Measurements from ENCODE around the gene SOCS2.

- TF ChIP-seq, protein P1, sequence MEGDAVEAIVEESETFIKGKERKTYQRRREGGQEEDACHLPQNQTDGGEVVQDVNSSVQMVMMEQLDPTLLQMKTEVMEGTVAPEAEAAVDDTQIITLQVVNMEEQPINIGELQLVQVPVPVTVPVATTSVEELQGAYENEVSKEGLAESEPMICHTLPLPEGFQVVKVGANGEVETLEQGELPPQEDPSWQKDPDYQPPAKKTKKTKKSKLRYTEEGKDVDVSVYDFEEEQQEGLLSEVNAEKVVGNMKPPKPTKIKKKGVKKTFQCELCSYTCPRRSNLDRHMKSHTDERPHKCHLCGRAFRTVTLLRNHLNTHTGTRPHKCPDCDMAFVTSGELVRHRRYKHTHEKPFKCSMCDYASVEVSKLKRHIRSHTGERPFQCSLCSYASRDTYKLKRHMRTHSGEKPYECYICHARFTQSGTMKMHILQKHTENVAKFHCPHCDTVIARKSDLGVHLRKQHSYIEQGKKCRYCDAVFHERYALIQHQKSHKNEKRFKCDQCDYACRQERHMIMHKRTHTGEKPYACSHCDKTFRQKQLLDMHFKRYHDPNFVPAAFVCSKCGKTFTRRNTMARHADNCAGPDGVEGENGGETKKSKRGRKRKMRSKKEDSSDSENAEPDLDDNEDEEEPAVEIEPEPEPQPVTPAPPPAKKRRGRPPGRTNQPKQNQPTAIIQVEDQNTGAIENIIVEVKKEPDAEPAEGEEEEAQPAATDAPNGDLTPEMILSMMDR (IDR thresholded peaks at IDR 0.05) = no peak
- TF ChIP-seq POLR2AphosphoS5 (IDR thresholded peaks at IDR 0.05) (no peak), POLR2A (IDR thresholded peaks at IDR 0.05) (no peak)
These were observed 37.1 kb downstream of the SOCS2 start for GRCh38 chr12:93609281-93610192.
